Measurements from ENCODE around the gene EPOP. TPM values are rescaled to one million over a fixed set of nuclear protein-coding genes. Genes with fewer than 3 reads are reported as not detected.
A peak's percentile ranks its signal among the peaks of the same experiment; 100 is the strongest.

Gene EPOP
- total RNA-seq, 1 donor from 2014 or later: 2.1 TPM

DNA sequence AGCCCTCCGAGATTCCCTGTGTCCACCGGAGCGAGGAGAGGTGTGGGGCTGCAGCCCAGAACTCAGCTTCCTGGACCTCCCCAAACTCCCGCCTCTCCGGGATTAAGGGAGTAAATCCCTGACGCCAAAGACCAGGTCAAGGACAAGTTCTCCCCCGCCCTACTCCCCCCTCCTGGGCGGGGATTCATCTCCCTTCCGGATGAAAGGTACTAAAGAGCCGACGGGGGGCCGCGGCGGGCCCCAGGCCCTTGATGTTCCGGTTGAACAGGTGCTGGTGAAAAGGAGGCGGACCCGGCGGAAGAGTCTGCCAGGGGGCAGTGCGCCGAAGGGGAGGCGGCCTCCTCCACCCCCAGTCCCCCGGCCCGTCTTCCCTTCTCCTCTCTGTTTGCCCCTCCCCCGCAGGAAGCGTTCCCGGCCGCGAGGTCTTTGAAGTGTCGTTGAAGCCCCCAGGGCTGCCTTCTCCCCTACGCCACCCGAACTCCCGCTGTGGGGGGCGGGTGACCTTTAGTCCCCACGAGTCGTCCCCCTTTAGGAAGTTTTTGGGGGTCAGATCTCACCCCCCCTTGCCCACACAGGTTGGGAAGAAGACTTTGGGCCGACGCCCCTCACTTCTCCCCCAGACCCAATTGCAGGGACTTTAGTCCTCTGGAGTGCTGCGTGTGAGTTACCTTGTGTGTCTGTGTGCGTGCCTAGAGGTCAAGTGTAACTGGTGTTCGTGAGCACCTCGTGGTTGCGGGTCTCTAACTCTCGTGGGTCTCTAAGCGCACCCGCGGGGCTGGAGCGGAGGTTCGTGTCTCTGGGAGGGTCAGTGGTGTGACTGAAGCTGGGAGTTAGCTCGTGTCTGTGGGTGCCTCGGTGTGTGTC lies 29.2 kb upstream of the EPOP start:
- Histone ChIP-seq H3K27me3 (no peaks in the 10 kb centered on the region), H3K36me3 (peaks cover 0 to 8% of the 10 kb centered on the region in 2 donors), H3K9me3 (no peaks in the 10 kb centered on the region), H3K4me3 (peak overlapping the region; percentile 97 to 98), H3K27ac (peak overlapping the region; percentile 93 to 98), H3K4me1 (peaks cover 4 to 18% of the 10 kb centered on the region in 2 donors)
- peak; percentile 14 to 88 for DNase-seq (ENCODE audit: low spot score in 2 of 2)
- intact Hi-C loops (cut with DNase I): loop anchor here (2.0 kb wide), 2 partner anchors 47 to 95 kb away; partner anchors contain the start of gene PIP4K2B
- TF ChIP-seq, protein P1, sequence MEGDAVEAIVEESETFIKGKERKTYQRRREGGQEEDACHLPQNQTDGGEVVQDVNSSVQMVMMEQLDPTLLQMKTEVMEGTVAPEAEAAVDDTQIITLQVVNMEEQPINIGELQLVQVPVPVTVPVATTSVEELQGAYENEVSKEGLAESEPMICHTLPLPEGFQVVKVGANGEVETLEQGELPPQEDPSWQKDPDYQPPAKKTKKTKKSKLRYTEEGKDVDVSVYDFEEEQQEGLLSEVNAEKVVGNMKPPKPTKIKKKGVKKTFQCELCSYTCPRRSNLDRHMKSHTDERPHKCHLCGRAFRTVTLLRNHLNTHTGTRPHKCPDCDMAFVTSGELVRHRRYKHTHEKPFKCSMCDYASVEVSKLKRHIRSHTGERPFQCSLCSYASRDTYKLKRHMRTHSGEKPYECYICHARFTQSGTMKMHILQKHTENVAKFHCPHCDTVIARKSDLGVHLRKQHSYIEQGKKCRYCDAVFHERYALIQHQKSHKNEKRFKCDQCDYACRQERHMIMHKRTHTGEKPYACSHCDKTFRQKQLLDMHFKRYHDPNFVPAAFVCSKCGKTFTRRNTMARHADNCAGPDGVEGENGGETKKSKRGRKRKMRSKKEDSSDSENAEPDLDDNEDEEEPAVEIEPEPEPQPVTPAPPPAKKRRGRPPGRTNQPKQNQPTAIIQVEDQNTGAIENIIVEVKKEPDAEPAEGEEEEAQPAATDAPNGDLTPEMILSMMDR (IDR thresholded peaks at IDR 0.05): no peak

DNA sequence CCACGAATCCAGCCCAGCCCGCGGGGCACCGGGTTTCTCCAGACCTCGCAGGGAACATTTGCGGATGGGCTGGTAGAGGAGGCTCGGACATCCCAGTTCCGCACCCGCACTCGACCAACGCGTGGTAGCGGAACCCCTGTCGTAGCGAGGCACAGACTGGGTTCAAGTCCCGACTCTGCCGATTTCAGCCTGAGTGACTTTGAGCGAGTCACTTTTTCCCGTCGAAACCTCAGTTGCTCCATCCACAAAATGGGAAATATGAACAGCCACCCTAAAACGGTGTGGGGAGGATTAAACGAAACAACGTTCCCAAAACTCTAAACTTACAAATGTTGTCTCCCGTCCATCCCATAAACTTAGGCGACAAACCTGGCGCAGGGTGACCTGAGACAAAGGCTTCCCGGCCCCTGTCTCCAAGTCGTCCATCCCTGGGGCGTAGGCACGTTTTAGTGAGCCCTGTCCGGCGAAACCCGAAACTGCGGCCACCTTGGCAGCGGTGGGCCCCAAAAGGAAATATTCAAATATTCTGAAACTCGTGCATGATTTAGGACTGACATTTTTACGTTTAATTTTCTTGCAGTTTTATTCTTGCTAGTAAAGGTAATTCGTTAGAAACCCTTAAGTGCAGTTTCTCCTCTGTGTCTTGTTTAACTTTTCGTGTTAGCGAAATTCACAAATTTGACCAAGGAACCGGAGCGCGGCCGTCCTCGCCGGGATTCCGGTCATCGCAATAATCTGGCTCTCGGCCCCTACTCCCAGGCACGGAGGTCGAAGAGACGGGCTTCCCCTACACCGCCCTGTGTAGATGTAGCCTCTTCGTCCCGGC lies 28.4 kb upstream of the EPOP start:
- intact Hi-C loops (cut with DNase I): loop anchor here (1.0 to 2.0 kb wide), 3 partner anchors 27 to 96 kb away; partner anchors contain the start of genes CISD3 and PIP4K2B
- Histone ChIP-seq H3K4me3 (peak overlapping the region; percentile 97 to 98), H3K27me3 (no peaks in the 10 kb centered on the region), H3K27ac (peak overlapping the region; percentile 93 to 98), H3K4me1 (peaks cover 4 to 18% of the 10 kb centered on the region in 2 donors), H3K36me3 (peaks cover 0 to 3% of the 10 kb centered on the region in 2 donors), H3K9me3 (no peaks in the 10 kb centered on the region)
- DNase-seq (ENCODE audit: low spot score in 2 of 2): no peak
- TF ChIP-seq, protein P1 (IDR thresholded peaks at IDR 0.05): no peak

DNA sequence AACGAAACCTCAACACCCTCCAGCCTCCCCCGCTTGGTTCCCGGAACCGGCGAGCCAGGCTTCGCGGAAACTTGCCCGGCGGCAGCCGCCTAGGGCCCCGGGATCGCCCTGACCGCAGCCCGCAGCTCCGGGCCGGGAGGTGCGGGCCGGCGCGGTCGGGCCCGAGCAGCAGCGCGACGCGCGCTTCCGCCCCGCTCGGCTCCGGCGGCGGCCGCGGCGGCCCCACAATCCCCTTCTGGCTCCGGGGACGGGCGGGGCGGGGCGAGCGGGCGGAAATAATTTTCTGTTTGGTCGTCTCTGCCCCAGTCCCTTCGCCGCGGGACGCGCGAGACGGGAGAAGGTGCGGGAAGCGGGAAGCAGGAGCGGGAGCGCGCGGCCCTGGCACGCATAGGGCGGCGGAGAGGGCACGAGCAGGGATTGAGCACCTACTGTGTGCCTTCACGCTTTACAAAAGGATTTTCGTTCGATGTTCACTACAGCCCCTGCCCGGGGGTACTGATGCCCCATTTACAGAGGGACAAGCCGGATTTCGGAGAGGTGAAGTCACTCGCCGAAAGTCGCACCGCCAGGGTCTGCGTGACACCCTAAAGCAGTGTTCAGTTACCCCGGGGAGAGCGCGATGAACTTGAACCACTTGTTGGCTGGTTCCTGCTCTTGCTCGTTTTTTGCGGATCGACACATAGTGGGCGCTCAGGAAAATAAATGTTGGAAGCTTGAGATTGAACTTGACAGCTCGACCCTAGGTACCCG lies 27.6 kb upstream of the EPOP start:
- Histone ChIP-seq H3K4me1 (peaks cover 4 to 17% of the 10 kb centered on the region in 2 donors), H3K36me3 (no peaks in the 10 kb centered on the region), H3K27me3 (no peaks in the 10 kb centered on the region), H3K9me3 (no peaks in the 10 kb centered on the region), H3K4me3 (peak overlapping the region; percentile 97 to 98), H3K27ac (peak overlapping the region; percentile 93 to 98)
- TF ChIP-seq, protein P1 (IDR thresholded peaks at IDR 0.05): no peak
- DNase-seq (ENCODE audit: low spot score in 2 of 2): peak; percentile 59 to 94
- intact Hi-C loops (cut with DNase I): loop anchor here (1.0 to 2.0 kb wide), 3 partner anchors 28 to 96 kb away; partner anchors contain the start of genes CISD3 and PIP4K2B

DNA sequence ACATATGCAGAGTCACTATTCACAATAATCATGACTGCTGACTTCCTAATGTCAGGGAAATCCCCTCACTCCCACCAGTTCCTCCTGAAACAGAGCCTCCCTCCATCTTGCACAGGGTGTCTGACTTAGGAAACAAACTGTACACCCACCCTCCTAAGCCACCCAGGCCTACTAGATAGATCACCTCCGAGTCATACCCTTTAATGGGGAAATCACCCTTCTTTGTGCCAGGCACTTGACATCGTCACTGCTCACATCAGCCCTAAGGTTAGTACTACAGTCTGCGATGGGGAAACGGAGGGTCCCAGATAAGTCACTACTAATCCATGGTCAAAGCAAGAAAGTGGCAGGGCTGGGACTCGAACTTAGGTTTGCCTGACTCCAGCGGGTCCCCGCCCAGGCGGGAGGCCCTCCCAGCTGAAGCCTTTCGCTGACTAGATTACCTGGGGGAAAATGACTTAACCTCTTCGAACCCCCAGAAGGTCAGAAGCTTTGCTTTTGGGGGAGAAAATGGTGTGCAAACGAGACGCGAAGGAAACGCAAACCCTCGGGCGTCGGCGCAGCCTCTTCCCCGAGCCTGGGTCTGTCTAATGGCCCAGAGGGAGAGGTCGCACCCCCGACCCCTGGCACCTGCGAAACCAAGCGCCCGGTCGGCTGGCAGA lies 26.9 kb upstream of the EPOP start:
- TF ChIP-seq, protein P1 (IDR thresholded peaks at IDR 0.05): no peak
- no peaks in the 10 kb centered on the region for H3K9me3 ChIP-seq
- H3K27me3 ChIP-seq: no peaks in the 10 kb centered on the region
- H3K4me3 ChIP-seq: peak overlapping the region; percentile 97 to 98
- intact Hi-C loops (cut with DNase I): loop anchor here (1.0 to 2.0 kb wide), 3 partner anchors 29 to 97 kb away; partner anchors contain the start of genes CISD3 and PIP4K2B
- peak in 1 of 2 donors; percentile 76 for DNase-seq (ENCODE audit: low spot score in 2 of 2)
- H3K4me1 ChIP-seq: peaks cover 4 to 15% of the 10 kb centered on the region in 2 donors
- no peaks in the 10 kb centered on the region for H3K36me3 ChIP-seq
- peak overlapping the region; percentile 93 to 98 for H3K27ac ChIP-seq

Measured in ascending aorta (tissue), 2 donors.